Measurements from ENCODE around the gene BIK.

DNA sequence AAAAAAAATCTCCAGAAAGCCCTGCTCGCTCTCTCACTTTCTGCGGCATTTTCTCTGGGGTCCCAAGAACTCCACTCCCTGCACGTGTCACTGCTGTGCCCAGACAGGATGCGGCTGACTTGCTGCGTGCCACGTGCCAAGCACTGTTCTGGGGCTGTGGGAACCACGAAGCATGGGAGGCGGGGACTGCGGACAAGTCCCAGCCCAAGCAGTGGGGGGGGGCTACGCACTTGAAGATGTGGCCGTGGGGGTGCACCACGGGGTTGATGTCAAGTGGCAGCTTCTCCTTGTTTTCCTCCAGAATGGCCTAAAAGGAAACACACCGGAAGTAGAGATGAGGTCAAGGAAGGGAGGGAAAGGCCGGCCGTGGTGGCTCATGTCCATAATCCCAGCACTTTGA lies 65.5 kb downstream of the BIK start:
- TF ChIP-seq TARDBP (IDR thresholded peaks at IDR 0.05) (no peak), BHLHE40 (IDR thresholded peaks at IDR 0.05; ENCODE audit: borderline replicate concordance) (no peak), FOXM1 (IDR thresholded peaks at IDR 0.05; ENCODE audit: borderline replicate concordance) (no peak), FOXK2 (IDR thresholded peaks at IDR 0.05) (no peak), SUZ12 (IDR thresholded peaks at IDR 0.05) (no peak), FOXA1 (IDR thresholded peaks at IDR 0.05) (no peak), SP1 (IDR thresholded peaks at IDR 0.05) (no peak), NFRKB (IDR thresholded peaks at IDR 0.05) (no peak), ZNF384 (IDR thresholded peaks at IDR 0.05) (no peak), ARNT (IDR thresholded peaks at IDR 0.05) (no peak), ELF4 (IDR thresholded peaks at IDR 0.05) (no peak), CTBP1 (IDR thresholded peaks at IDR 0.05; ENCODE audit: borderline replicate concordance) (no peak)
- TF ChIP-seq, protein P1, sequence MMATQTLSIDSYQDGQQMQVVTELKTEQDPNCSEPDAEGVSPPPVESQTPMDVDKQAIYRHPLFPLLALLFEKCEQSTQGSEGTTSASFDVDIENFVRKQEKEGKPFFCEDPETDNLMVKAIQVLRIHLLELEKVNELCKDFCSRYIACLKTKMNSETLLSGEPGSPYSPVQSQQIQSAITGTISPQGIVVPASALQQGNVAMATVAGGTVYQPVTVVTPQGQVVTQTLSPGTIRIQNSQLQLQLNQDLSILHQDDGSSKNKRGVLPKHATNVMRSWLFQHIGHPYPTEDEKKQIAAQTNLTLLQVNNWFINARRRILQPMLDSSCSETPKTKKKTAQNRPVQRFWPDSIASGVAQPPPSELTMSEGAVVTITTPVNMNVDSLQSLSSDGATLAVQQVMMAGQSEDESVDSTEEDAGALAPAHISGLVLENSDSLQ (IDR thresholded peaks at IDR 0.05): no peak
